CD4-positive, alpha-beta T cell (primary cell): ENCODE measurements around the gene EYA2. TPM values are rescaled to one million over a fixed set of nuclear protein-coding genes. Genes with fewer than 3 reads are reported as not detected.

ENCODE experiments used
- ATAC-seq: fragments of 200-7000 bp; cut with Tn5 transposase; one replicate; pipeline ENCODE4 v1.10.0; 2022; ENCODE audit warnings: mild to moderate bottlenecking; ENCODE audit not compliant: poor library complexity
- CTCF ChIA-PET: fragments of 350-600 bp; sonication (Branson Sonifier 250); formaldehyde crosslinking; loops from one replicate; lab custom pipeline; 2021; ENCODE audit warnings: antibody characterized with exemption, inconsistent platforms; lab: Charles Lee
- POLR2A ChIA-PET: fragments of 350-600 bp; sonication (Branson Sonifier 250); formaldehyde crosslinking; loops from one replicate; lab custom pipeline; 2021; ENCODE audit warnings: antibody characterized with exemption, inconsistent platforms; lab: Charles Lee
- DNase-seq, 14 experiments: peaks; one replicate each; pipeline ENCODE4 v3.0.0-alpha.2; 2013 to 2020; ENCODE audit warnings: mixed read lengths in 2 of 14
- H3K27ac ChIP-seq, 2 donors: one replicate each; pipeline versions ENCODE4 v1.5.1 to v1.7.0; 2013; ENCODE audit warnings: low read length in 2 of 2, low read depth in 1 of 2, mild to moderate bottlenecking in 1 of 2
- H3K27me3 ChIP-seq, 2 experiments: 1 replicate in 1 of 2; 2 replicates in 1 of 2; pipeline versions ENCODE4 v1.6.1 to v1.7.0; 2013; ENCODE audit warnings: low read length in 2 of 2, control low read depth in 1 of 2, mild to moderate bottlenecking in 1 of 2, moderate library complexity in 1 of 2; ENCODE audit not compliant: insufficient read depth in 2 of 2, control insufficient read depth in 1 of 2
- H3K36me3 ChIP-seq: one replicate; pipeline ENCODE4 v1.6.1; 2013; ENCODE audit warnings: low read length, control low read depth; ENCODE audit not compliant: insufficient read depth
- H3K4me1 ChIP-seq: one replicate; pipeline ENCODE4 v1.6.1; 2013; ENCODE audit warnings: low read length, control low read depth; ENCODE audit not compliant: insufficient read depth
- H3K4me3 ChIP-seq: one replicate; pipeline ENCODE4 v1.5.1; 2013; ENCODE audit warnings: mild to moderate bottlenecking, low read length, moderate library complexity
- H3K9me3 ChIP-seq, 2 experiments: 1 replicate in 1 of 2; 2 replicates in 1 of 2; pipeline versions ENCODE4 v1.6.1 to v1.7.0; 2013; ENCODE audit warnings: low read length in 2 of 2, mild to moderate bottlenecking in 2 of 2, control low read depth in 1 of 2, moderate library complexity in 1 of 2; ENCODE audit not compliant: control insufficient read depth in 1 of 2, insufficient read depth in 1 of 2
- H3K27ac Mint-ChIP-seq: one replicate; pipeline ENCODE4 v1.8.0; 2020; ENCODE audit warnings: mixed read lengths
- H3K27me3 Mint-ChIP-seq: one replicate; pipeline ENCODE4 v1.8.0; 2021; ENCODE audit warnings: mixed read lengths
- H3K36me3 Mint-ChIP-seq: one replicate; pipeline ENCODE4 v1.8.0; 2021; ENCODE audit warnings: low read depth, mixed read lengths
- H3K4me1 Mint-ChIP-seq: one replicate; pipeline ENCODE4 v1.8.0; 2021; ENCODE audit warnings: low read depth, mixed read lengths
- H3K4me3 Mint-ChIP-seq: one replicate; pipeline ENCODE4 v1.8.0; 2020; ENCODE audit warnings: mild to moderate bottlenecking, mixed read lengths
- H3K9me3 Mint-ChIP-seq: one replicate; pipeline ENCODE4 v1.8.0; 2020; ENCODE audit warnings: mixed read lengths
- CTCF ChIP-seq: fragments of 200-600 bp; IDR thresholded peaks from one replicate; pipeline ENCODE4 v1.8.0; 2022; ENCODE audit warnings: antibody characterized with exemption, mild to moderate bottlenecking
- intact Hi-C, 2 experiments: fragments of 100-400 bp; cut with DNase I in 1 of 2; cut with micrococcal nuclease in 1 of 2; formaldehyde crosslinking; loops; one replicate each; pipeline versions ENCODE4 v1.15.1 to v1.9.0; 2023 to 2025; cut with DNase I, micrococcal nuclease
- total RNA-seq, 174 experiments: library from RNA in 2 of 174; stranded (reverse) in 2 of 174; gene quantifications; one replicate each; pipeline ENCODE4 v1.2.3 and lab custom pipeline; 2021 to 2026

EYA2 gene
- total RNA-seq, 2 experiments from 2014 or later, result not detected

- no peak overlapping the region for H3K27ac Mint-ChIP-seq
These were observed 208.0 kb downstream of the EYA2 start for GRCh38 chr20:47102629-47103028.

DNA sequence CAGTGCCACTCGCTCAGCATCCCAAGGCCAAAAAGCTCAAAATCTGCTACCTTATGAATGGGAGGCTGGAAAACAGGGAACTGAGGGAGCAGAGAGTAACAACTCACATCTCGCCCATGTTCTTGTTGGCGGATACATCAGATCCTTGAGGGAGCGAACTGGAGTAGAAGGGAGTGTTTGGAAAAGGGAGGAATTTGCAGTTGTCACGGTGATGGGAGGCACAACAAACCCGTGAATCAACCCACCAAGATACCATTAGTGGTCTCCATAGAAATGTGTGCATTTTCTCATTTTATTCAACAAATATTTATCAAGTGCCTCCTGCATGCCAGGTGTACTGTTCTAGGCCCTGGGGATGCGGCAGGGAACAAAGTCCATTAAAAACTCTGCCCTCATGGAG lies 212.1 kb downstream of the EYA2 start:
- ATAC-seq, result no peak
- no peak for TF ChIP-seq CTCF

More at GRCh38 chr20:47102629-47103028, 208.0 kb downstream of the EYA2 start:
- Histone ChIP-seq H3K27ac (no peak overlapping the region), H3K27me3 (peaks cover 5 to 7% of the 10 kb centered on the region in 2 experiments), H3K36me3 (no peaks in the 10 kb centered on the region), H3K9me3 (peaks cover 0 to 7% of the 10 kb centered on the region in 2 experiments), H3K4me1 (no peaks in the 10 kb centered on the region), H3K4me3 (no peak overlapping the region)
- Mint-ChIP-seq H3K9me3 (peaks cover 5% of the 10 kb centered on the region), H3K36me3 (no peaks in the 10 kb centered on the region), H3K4me1 (no peaks in the 10 kb centered on the region), H3K27me3 (peaks cover 67% of the 10 kb centered on the region), H3K4me3 (no peak overlapping the region)
- TF ChIP-seq CTCF, result no peak
- intact Hi-C loops, result no loop called here
- ATAC-seq (no peak), DNase-seq (no peak)
- CTCF ChIA-PET, result no interaction called here
- POLR2A ChIA-PET, result no interaction called here

DNA sequence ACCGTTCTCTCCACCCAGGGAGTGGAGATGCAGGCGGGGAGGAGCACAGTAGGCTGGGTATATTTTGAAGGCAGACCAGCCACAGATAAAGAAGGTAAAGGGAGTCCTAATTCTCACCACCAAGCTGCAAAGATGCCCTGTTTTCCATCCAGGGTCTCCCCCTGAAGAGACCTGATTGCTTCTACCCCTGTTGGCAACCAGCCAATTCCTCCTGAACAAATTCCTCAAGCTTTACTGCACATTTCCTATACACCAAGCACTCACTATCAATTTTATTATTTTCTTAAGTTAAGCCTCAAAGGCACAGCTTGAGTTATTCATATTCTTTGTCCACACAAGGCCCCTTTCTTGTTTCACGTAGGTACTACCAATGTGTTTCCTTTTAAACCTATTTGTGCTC lies 214.4 kb downstream of the EYA2 start:
- no peaks in the 10 kb centered on the region for H3K36me3 Mint-ChIP-seq
- no peak overlapping the region for H3K27ac Mint-ChIP-seq
- no peaks in the 10 kb centered on the region for H3K4me1 ChIP-seq
- CTCF ChIA-PET, result no interaction called here
- H3K4me3 ChIP-seq, result no peak overlapping the region
- H3K9me3 ChIP-seq, result peaks cover 0 to 8% of the 10 kb centered on the region in 2 experiments
- H3K27me3 ChIP-seq, result no peaks in the 10 kb centered on the region
- H3K27ac ChIP-seq, result no peak overlapping the region
- ATAC-seq (no peak), DNase-seq (no peak)
- H3K9me3 Mint-ChIP-seq, result peaks cover 1% of the 10 kb centered on the region
- TF ChIP-seq CTCF, result no peak
- no peak overlapping the region for H3K4me3 Mint-ChIP-seq
- no peaks in the 10 kb centered on the region for H3K4me1 Mint-ChIP-seq
- POLR2A ChIA-PET, result no interaction called here
- H3K27me3 Mint-ChIP-seq, result peaks cover 20% of the 10 kb centered on the region
- H3K36me3 ChIP-seq, result no peaks in the 10 kb centered on the region
- intact Hi-C loops, result no loop called here

More for the DNA sequence above, 212.1 kb downstream of the EYA2 start:
- peaks cover 0 to 2% of the 10 kb centered on the region in 2 experiments for H3K27me3 ChIP-seq
- ChIA-PET POLR2A (no interaction called here), CTCF (no interaction called here)
- H3K36me3 Mint-ChIP-seq, result no peaks in the 10 kb centered on the region
- H3K4me1 ChIP-seq, result no peaks in the 10 kb centered on the region
- H3K4me3 ChIP-seq, result no peak overlapping the region
- no peak overlapping the region for H3K27ac Mint-ChIP-seq
- H3K27me3 Mint-ChIP-seq, result peaks cover 38% of the 10 kb centered on the region
- H3K36me3 ChIP-seq, result no peaks in the 10 kb centered on the region
- intact Hi-C loops, result no loop called here
- H3K4me3 Mint-ChIP-seq, result no peak overlapping the region
- peaks cover 0 to 8% of the 10 kb centered on the region in 2 experiments for H3K9me3 ChIP-seq
- H3K27ac ChIP-seq, result no peak overlapping the region
- peaks cover 6% of the 10 kb centered on the region for H3K9me3 Mint-ChIP-seq
- DNase-seq, result no peak
- no peaks in the 10 kb centered on the region for H3K4me1 Mint-ChIP-seq
